SIG-M5 treated with dmso at 0.1 percent for 504 hours (cell line): Measurements from ENCODE around the gene VTI1A.

Experiments used
- DNase-seq: peaks from one replicate; lab custom pipeline; 2025; ENCODE audit not compliant: unreplicated experiment; lab: John Stamatoyannopoulos, UW

VTI1A gene

GRCh38 chr10:112823604-112824003 lies 376.6 kb downstream of the VTI1A start:
- DNase-seq, result no peak

- no peak for DNase-seq
Measured at GRCh38 chr10:112826018-112826697, 379.1 kb downstream of the VTI1A start.

GRCh38 chr10:112827086-112827485 lies 380.1 kb downstream of the VTI1A start:
- DNase-seq, result no peak

GRCh38 chr10:112827951-112828350 lies 380.9 kb downstream of the VTI1A start:
- no peak for DNase-seq

- DNase-seq, result no peak
Measured at GRCh38 chr10:112831859-112832258, 384.8 kb downstream of the VTI1A start.

GRCh38 chr10:112832361-112832878 lies 385.4 kb downstream of the VTI1A start:
- no peak for DNase-seq

- DNase-seq, result no peak
Measured at GRCh38 chr10:112832959-112833358, 385.9 kb downstream of the VTI1A start.

- peak; percentile 47 for DNase-seq
Measured at GRCh38 chr10:112834751-112835181, 387.8 kb downstream of the VTI1A start.

GRCh38 chr10:112835217-112835715 lies 388.3 kb downstream of the VTI1A start:
- DNase-seq, result no peak

GRCh38 chr10:112835944-112836451 lies 389.0 kb downstream of the VTI1A start:
- peak; percentile 64 for DNase-seq

- no peak for DNase-seq
Measured at GRCh38 chr10:112838784-112839481, 391.9 kb downstream of the VTI1A start.

GRCh38 chr10:112839928-112840654 lies 393.1 kb downstream of the VTI1A start:
- no peak for DNase-seq

- DNase-seq, result no peak
Measured at GRCh38 chr10:112841549-112841948, 394.5 kb downstream of the VTI1A start.

- DNase-seq, result no peak
Measured at GRCh38 chr10:112842832-112843360, 395.9 kb downstream of the VTI1A start.

- no peak for DNase-seq
Measured at GRCh38 chr10:112843623-112844022, 396.6 kb downstream of the VTI1A start.

- no peak for DNase-seq
Measured at GRCh38 chr10:112844681-112845544, 397.9 kb downstream of the VTI1A start.

GRCh38 chr10:112847778-112848177 lies 400.8 kb downstream of the VTI1A start:
- no peak for DNase-seq

- DNase-seq, result no peak
Measured at GRCh38 chr10:112848228-112848627, 401.2 kb downstream of the VTI1A start.

- DNase-seq, result no peak
Measured at GRCh38 chr10:112848868-112849430, 401.9 kb downstream of the VTI1A start.

- no peak for DNase-seq
Measured at GRCh38 chr10:112849546-112849945, 402.5 kb downstream of the VTI1A start.
